HG02588 (cell line): ENCODE results near the gene RNF6.
A peak's percentile ranks its signal among the peaks of the same experiment; 100 is the strongest.

Experiments
- ATAC-seq: cut with Tn5 transposase; IDR thresholded peaks from one replicate; pipeline ENCODE4 v1.9.1; 2021; ENCODE audit warnings: mild to moderate bottlenecking, moderate library complexity; ENCODE audit not compliant: unreplicated experiment

The RNF6 gene

GRCh38 chr13:26227166-26227971 lies 5.3 kb upstream of the RNF6 start:
- ATAC-seq = no peak

DNA sequence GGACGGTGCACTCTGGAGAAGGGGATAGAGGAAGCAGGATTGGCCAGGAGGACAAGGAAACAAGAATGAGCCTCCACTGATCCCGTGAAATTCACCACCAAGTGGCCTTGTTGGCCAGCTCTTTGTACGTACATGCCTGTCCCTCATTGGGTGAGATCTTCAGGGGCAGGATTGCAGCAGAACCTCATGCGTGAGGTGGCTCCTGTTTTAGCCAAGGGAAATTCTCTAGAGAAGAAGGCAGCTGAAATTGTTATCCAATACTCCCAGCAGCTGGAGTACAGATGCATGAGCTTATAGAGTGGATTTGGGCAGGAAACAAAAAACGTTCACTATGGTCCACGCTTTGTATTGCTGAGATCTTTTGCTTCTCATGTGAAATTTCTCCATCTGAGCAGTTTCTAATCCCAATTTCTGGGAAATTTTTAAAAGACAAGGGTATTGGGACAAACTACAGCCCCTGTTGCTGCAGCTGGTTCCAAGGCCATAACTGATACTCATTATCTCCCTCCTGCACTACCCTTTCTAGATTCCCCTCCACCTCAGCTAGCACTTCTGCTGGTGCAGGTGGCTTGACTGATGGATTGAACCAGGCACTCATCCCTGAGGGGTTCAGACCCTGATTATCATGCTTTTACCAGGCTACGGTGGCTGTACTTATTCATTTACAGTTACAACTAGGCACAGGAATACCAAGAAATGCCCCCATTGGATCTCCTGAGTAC lies 3.9 kb upstream of the RNF6 start:
- ATAC-seq = no peak

DNA sequence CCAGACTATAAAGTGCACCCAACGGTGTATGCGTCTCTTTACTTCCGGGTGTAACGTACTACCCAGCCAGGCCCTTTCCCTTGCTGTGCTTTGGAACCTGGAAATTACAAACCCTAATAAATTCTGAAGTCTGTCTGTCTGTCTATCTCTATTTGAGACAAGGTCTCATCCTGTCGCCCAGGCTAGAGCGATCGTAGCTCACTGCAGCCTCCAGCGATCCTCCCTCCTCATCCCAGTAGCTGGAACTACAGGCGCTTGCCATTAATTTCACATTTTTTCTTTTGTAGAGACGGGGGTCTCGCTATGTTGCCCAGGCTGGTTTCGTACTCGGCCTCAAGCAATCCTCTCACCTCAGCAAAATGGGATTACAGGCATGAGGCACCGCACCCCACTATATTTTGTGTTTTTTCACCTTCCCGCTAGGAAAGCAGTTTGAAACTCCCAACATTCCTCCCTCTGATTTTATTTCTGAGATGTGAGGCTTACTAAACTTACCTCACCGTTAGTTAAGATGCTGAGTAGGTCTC lies 469 bp upstream of the RNF6 start:
- ATAC-seq = peak; percentile 40

GRCh38 chr13:26221399-26221720 lies 754 bp downstream of the RNF6 start:
- no peak for ATAC-seq

DNA sequence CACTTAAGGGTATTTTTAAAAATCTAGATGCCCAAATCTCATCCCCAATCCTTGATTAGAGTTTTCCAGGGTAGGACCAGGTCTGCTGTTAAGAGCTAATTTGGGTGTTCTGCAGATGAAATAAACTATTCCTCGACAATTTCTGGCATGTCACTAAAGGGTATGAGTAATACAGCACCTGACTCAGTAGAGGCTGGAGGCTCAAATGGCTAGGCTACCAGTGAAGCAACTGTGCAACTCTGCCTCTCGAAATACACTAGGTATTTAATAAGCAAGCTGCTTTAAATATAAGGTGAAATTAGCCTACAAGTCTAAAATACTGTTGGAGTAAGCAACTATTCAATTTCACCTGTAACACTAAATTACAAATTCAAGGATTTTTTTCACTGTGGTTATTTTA lies 1.5 kb downstream of the RNF6 start:
- no peak for ATAC-seq

DNA sequence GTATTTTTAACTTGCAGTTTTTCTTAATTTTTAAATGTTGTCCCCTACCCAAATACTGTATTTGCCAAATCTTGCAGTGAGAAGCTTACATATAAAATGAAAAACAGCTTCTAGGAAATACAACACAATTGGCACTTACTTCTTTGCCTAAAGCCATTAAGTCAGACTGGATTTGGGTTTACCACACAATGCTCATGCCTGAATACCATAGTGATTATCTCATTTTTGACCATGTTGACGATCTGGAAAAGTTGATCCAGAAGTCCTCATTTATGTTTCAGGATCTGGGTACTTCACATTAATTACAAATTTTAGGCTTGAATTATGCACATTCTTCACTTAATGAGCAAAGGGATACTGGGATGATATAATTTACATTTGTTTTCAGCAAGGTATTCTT lies 2.4 kb downstream of the RNF6 start:
- no peak for ATAC-seq

DNA sequence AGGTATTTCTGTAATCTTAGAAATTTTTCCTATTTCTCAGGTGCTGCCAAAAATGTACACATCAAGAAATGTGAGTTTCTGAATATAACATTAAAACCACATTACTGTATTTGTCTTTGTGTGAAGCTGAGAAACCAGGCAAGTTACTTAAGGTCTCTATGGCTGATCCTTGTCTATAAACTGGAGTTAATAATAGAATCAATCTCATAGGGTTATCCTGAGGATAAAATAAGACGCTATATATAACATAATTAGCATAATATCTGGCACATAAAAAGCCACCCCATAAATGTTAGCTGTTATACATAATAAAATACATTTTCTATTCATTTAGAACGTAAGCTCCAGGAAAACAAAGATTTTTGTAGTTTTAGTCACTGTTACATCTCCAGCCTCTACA lies 6.1 kb downstream of the RNF6 start:
- ATAC-seq = no peak

DNA sequence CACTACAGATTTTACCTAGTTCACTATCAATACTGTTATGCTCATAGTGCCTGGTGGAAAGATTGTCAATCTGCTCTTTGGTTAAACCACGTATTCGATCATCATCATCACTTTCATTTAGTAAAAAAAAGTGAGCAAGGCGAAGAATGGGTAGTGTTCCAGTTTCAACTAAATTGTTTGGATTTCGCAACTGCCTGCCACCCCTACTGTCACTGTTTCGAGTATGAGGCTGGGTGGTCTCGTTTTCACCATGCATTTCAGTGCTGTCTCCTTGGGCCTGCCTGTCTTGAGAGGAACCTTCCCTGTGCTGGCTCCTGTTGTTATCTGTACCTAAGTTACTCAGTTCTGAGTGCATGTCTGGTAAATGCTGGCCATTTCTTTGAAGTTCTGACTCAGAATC lies 8.1 kb downstream of the RNF6 start:
- ATAC-seq = no peak

DNA sequence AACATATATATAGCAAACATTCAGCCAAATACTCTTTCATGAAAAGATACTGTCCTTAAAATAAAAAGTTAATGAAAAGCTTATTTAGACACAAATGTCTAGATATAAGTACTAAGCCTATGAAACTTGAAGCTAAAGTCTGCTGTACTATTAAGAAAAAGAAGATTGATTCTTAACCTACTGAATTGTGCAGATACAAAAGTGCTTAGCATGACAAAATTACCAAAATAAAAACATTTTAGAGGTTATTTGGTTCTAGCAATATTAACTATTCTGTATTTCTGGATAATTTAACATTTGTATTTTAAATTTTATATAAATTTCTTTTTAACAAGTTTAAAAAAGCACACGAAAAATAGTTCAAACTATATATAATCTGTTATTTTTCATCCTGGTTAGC lies 8.8 kb downstream of the RNF6 start:
- ATAC-seq = no peak

- ATAC-seq = no peak
These were observed 13.8 kb downstream of the RNF6 start for GRCh38 chr13:26208287-26208686.

DNA sequence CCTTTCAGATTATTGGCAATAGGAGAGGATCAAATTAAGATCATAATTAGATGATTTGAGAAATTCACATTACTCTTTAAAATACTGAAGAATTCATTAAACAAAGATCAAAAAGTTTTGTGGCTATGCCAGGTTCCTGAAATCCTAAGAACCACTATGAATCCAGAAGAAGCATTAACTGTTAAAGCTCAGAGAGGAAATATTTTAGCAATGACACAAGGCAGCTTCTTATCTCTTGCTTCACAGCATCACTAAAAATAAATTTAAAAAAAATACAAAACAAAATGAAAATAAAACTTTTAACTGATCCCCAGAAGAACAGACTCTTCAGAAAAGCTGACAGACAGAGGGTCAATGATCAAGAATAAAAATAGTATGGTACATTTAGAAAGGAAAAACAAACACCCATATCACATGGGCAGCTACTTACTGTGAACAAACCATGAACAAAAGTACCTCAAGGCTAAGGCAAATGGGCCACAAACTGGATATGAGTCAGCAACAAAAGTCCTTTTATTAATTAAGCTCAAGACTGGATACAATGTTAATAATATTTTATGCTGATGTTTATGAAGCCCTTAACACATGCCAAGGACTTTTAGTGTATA lies 19.6 kb downstream of the RNF6 start:
- ATAC-seq = no peak

GRCh38 chr13:26200811-26201210 lies 21.3 kb downstream of the RNF6 start:
- ATAC-seq = no peak

DNA sequence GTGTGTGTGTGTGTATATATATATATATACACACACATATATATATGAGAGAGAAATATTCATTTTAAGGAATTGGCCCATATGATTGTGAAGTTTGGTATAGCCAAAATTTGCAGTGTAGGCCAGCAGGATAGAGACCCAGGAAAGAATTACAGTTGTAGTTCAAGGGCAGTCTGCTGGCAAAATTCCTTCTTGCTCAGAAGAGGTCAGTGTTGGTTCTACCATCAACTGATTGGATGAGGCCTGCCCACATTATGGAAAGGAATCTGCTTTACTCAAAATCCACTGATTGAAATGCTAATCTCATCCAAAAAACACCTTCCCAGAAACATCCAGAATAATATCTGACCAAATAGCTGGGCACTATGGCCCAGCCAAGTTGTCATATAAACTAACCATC lies 24.0 kb downstream of the RNF6 start:
- no peak for ATAC-seq

DNA sequence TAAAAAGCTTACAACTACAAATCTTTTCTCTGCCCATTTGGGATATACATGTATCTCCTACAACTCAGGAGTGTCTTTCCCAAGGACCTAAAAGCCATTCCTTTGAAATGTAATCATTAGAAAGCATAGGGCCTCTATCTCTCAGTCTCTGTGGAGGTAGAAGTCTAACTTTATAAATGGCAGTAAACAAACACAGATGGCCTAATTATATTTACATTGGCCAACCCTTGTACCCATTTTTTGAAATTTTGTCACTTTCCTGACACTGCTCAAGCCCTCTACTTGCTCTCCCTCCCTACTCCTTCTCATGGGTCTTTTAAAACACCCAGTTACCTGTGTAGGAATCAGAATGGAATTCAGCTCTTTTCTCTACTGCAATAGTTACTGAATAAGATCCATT lies 24.8 kb downstream of the RNF6 start:
- no peak for ATAC-seq

DNA sequence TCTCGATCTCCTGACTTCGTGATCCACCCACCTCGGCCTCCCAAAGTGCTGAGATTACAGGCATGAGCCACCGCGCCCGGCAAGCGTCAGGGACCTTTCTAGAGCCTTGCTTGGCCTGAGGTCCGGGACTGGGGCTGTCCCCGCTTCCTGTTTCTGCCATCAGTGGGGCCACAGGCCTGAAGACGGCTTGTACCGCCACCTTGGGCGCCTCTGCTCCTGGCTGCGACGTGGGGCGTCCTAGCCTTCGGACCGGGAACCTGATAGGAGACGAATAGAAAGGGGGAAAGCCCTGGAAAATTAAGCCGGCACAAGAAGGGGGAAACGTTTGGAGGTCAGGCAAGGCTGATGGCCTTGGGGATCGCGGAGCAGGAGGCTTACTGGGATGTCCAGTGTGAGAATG lies 35.1 kb downstream of the RNF6 start:
- ATAC-seq = no peak

- ATAC-seq = peak; percentile 81
These were observed 35.8 kb downstream of the RNF6 start for GRCh38 chr13:26186118-26186870.

DNA sequence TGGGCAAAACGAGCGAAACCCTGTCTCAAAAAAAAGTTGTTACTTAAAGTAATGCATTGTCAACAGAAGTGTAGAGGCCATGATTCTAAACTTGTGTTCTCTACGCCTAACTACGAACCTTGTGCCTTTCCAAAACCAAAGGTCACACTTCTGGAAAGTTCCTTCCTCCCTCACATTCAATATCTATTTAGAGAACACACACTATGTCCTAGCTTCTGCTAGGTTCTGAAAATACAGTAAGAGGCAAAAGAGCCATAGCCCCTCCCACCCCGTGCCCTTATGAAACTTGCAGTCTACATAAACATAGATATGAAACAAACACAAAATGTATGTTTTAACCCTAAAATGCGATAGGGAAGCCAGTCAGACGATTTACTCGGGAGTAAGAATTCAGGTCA lies 36.4 kb downstream of the RNF6 start:
- ATAC-seq = no peak

DNA sequence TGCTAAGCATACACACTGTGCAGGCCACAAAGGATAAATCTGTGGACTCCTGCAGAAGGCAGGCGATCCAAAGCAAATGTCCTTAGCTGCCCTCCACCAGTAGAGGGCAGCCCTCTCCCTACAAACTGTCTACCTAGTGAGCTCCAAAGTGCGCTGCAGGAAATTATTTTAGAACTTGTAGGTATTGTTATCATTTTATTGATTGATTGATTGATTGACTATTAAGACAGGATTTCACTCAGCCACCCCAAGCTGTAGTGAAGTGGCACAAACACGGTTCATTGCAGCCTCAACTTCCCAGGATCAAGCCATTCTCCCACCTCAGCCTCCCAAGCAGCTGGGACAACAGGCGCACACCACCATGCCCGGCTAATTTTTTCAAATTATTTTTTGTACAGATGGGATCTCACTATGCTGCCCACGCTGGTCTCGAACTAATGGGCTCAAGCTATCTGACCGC lies 37.3 kb downstream of the RNF6 start:
- peak; percentile 45 for ATAC-seq

- no peak for ATAC-seq
These were observed 38.7 kb downstream of the RNF6 start for GRCh38 chr13:26183416-26183815.

DNA sequence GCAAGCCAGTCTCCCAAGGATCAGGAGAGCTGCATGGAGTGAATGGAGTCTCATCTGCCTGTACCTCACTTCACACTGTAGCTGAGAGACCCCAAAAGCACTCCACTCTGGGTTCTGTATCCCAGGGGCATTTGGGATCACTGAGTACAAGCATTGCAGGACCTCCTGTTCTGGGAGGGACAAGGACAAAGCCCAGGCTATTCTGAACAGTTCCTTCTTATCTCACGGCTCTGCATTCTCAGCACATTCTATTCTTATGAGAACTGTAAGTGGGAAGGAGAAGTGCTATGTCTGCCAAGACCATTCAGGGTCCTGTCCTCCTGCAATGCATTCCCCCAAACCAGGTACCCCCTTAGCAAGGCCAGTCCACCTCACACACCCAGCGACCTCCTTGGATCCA lies 42.8 kb downstream of the RNF6 start:
- ATAC-seq = no peak

DNA sequence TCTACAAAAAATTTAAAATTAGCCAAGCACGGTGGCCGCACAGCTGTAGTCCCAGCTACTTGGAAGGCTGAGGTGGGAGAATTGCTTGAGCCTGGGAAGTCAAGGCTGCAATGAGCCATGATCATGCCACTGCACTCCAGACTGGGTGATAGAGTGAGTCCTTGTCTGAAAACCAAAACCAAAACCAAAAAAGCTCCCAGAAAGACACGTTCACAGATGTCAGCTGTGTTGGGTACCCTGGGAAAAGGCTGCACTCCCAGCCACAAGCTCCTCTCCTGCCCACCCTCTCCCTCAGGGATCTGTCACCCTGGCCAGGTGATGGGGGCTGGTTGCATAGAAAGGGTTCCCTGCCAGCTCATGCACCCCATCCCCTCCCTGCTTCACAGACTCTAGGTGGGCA lies 53.3 kb downstream of the RNF6 start:
- no peak for ATAC-seq
